AG09319 (cell line): ENCODE measurements around the gene UBE3B.
"Not testable (repeated sequence)": the region's sequence is repeated elsewhere in the genome, so short reads cannot be mapped to it uniquely, and the experiment has no call there.

Experiments
- DNase-seq: peaks from one replicate; pipeline ENCODE4 v3.0.0-alpha.2; 2010; ENCODE audit warnings: low read depth; ENCODE audit errors: extremely low read depth
- CTCF ChIP-seq: IDR thresholded peaks from 2 replicates; pipeline ENCODE4 v1.5.1; 2011; ENCODE audit warnings: low read depth, mild to moderate bottlenecking, inconsistent platforms, low read length, moderate library complexity

UBE3B gene

GRCh38 chr12:109434582-109434981, 42.9 kb upstream of the UBE3B start:
- no peak for DNase-seq
- TF ChIP-seq CTCF = no peak

GRCh38 chr12:109435428-109436187, 41.8 kb upstream of the UBE3B start:
- no peak for TF ChIP-seq CTCF

GRCh38 chr12:109436188-109436560, 41.3 kb upstream of the UBE3B start:
- no peak for TF ChIP-seq CTCF
- DNase-seq = no peak

More at GRCh38 chr12:109435428-109436187, 41.8 kb upstream of the UBE3B start:
- no peak for DNase-seq

GRCh38 chr12:109439181-109439580, 38.3 kb upstream of the UBE3B start:
- no peak for TF ChIP-seq CTCF
- no peak for DNase-seq

- not testable (repeated sequence) for DNase-seq
Measured at GRCh38 chr12:109439951-109440350, 37.5 kb upstream of the UBE3B start.

- DNase-seq = no peak
- no peak for TF ChIP-seq CTCF
Measured at GRCh38 chr12:109440851-109441490, 36.5 kb upstream of the UBE3B start.

- no peak for DNase-seq
- no peak for TF ChIP-seq CTCF
Measured at GRCh38 chr12:109443794-109444193, 33.6 kb upstream of the UBE3B start.
